HepG2 (cell line): ENCODE measurements around the gene LILRB4. TPM values are rescaled to one million over a fixed set of nuclear protein-coding genes. Genes with fewer than 3 reads are reported as not detected.

Source experiments
- ATAC-seq: fragments of 200-7000 bp; cut with Tn5 transposase; 3 replicates; pipeline ENCODE4 v1.9.1; 2020; ENCODE audit warnings: mild to moderate bottlenecking, moderate library complexity
- BruUV-seq: library from RNA; stranded (reverse); fragments of 400-500 nt; replicated peaks from 2 replicates; lab custom pipeline; 2021; lab: Mats Ljungman, UMichigan
- CTCF ChIA-PET: fragments of 300-600 bp; formaldehyde crosslinking; extraction: SDS; loops from one replicate; lab custom pipeline; 2021; ENCODE audit warnings: low total read pairs, inconsistent platforms, low intra/inter-chr PET ratio; lab: Yijun Ruan, JAX
- POLR2A ChIA-PET: fragments of 350-600 bp; sonication (Branson Sonifier 250); formaldehyde crosslinking; loops from one replicate; lab custom pipeline; 2020; ENCODE audit warnings: antibody characterized with exemption, inconsistent platforms; lab: Yijun Ruan, JAX
- DNase-seq: peaks from one replicate; pipeline ENCODE4 v3.0.0-alpha.2; 2015; ENCODE audit warnings: low spot score
- FAIRE-seq: peaks from 3 replicates; lab custom pipeline; 2011; peaks lifted over from hg19 to GRCh38; lab: Jason Lieb, UNC
- H2AFZ ChIP-seq: one replicate; pipeline ENCODE4 v1.6.1; 2011; ENCODE audit warnings: low read length, inconsistent platforms
- H3K27ac ChIP-seq: fragments of 300-600 bp; 3 replicates; pipeline ENCODE4 v1.8.0; 2011; ENCODE audit warnings: mixed run types, mild to moderate bottlenecking, mixed read lengths, low read length, inconsistent platforms; ENCODE audit not compliant: insufficient read depth; ENCODE audit errors: extremely low read length
- H3K27me3 ChIP-seq, 2 experiments: fragments of 200-600 bp in 1 of 2; 2 replicates in 1 of 2; 3 replicates in 1 of 2; pipeline versions ENCODE4 v1.6.0 to v1.8.0; 2011; ENCODE audit warnings: low read length in 2 of 2, mild to moderate bottlenecking in 2 of 2, moderate library complexity in 2 of 2, inconsistent platforms in 1 of 2; ENCODE audit not compliant: insufficient read depth in 2 of 2, control insufficient read depth in 1 of 2
- H3K36me3 ChIP-seq, 2 experiments: fragments of 200-600 bp in 1 of 2; replicated peaks in 1 of 2; 2 replicates in 1 of 2; 3 replicates in 1 of 2; pipeline versions ENCODE4 v1.5.1 to v1.8.0; 2011; ENCODE audit warnings: low read length in 2 of 2, inconsistent platforms in 1 of 2; ENCODE audit not compliant: insufficient read depth in 2 of 2, control insufficient read depth in 1 of 2
- H3K4me1 ChIP-seq: 2 replicates; pipeline ENCODE4 v1.5.1; 2012; ENCODE audit warnings: low read length, inconsistent platforms; ENCODE audit not compliant: insufficient read depth
- H3K4me2 ChIP-seq: 2 replicates; pipeline ENCODE4 v1.6.0; 2011; ENCODE audit warnings: low read depth, low read length, inconsistent platforms
- H3K4me3 ChIP-seq, 3 experiments: fragments of 200-600 bp in 1 of 3; sonication (generic), shearing (Covaris generic) in 1 of 3; replicated peaks in 1 of 3; 2 replicates each; pipeline ENCODE4 v1.5.1; 2011 to 2016; ENCODE audit warnings: low read length in 3 of 3, inconsistent platforms in 2 of 3, low read depth in 2 of 3, mild to moderate bottlenecking in 2 of 3, control low read depth in 1 of 3, mixed read lengths in 1 of 3; ENCODE audit not compliant: insufficient read depth in 1 of 3
- H3K79me2 ChIP-seq: one replicate; pipeline ENCODE4 v1.6.1; 2011; ENCODE audit warnings: low read length, inconsistent platforms; ENCODE audit not compliant: insufficient read depth
- H3K9ac ChIP-seq: 2 replicates; pipeline ENCODE4 v1.6.0; 2011; ENCODE audit warnings: mild to moderate bottlenecking, low read depth, low read length, inconsistent platforms; ENCODE audit not compliant: insufficient read depth
- H3K9me3 ChIP-seq: 2 replicates; pipeline ENCODE4 v1.5.1; 2012; ENCODE audit warnings: mild to moderate bottlenecking, low read length
- H4K20me1 ChIP-seq: 2 replicates; pipeline ENCODE4 v1.6.0; 2011; ENCODE audit warnings: inconsistent platforms, mild to moderate bottlenecking, low read length, moderate library complexity; ENCODE audit not compliant: insufficient read depth
- ARNTL ChIP-seq: sonication (generic); formaldehyde crosslinking; IDR thresholded peaks from 2 replicates; pipeline ENCODE4 v1.4.0; 2020; ENCODE audit warnings: mild to moderate bottlenecking, missing genetic modification reagents
- CENPBD1 ChIP-seq: sonication (generic); formaldehyde crosslinking; IDR thresholded peaks from 2 replicates; pipeline ENCODE4 v1.8.0; 2022; ENCODE audit warnings: missing genetic modification reagents, low read depth, mild to moderate bottlenecking, borderline replicate concordance
- DDIT3 ChIP-seq: sonication (generic); formaldehyde crosslinking; IDR thresholded peaks from 2 replicates; pipeline ENCODE4 v1.4.0; 2020; ENCODE audit warnings: mild to moderate bottlenecking, missing genetic modification reagents
- GPN1 ChIP-seq: sonication (generic); formaldehyde crosslinking; IDR thresholded peaks from 2 replicates; pipeline ENCODE4 v1.5.1; 2020; ENCODE audit warnings: missing genetic modification reagents, borderline replicate concordance
- HBP1 ChIP-seq: IDR thresholded peaks from 2 replicates; pipeline ENCODE4 v1.6.1; 2016; ENCODE audit warnings: low read depth, control low read depth
- KDM2A ChIP-seq: sonication (generic); formaldehyde crosslinking; IDR thresholded peaks from 2 replicates; pipeline ENCODE4 v1.4.0; 2020; ENCODE audit warnings: low read depth, missing genetic modification reagents, borderline replicate concordance
- MXD3 ChIP-seq: IDR thresholded peaks from 2 replicates; pipeline ENCODE4 v1.6.1; 2016; ENCODE audit warnings: mild to moderate bottlenecking, missing biosample characterization, missing genetic modification reagents
- NR0B2 ChIP-seq: sonication (generic); formaldehyde crosslinking; IDR thresholded peaks from 2 replicates; pipeline ENCODE4 v1.4.0; 2020; ENCODE audit warnings: mild to moderate bottlenecking, missing genetic modification reagents
- NR2F1 ChIP-seq, 2 experiments: fragments of 450-650 bp in 1 of 2; formaldehyde crosslinking in 1 of 2; IDR thresholded peaks; 2 replicates each; pipeline versions ENCODE4 v1.5.0 to v1.6.1; 2016 to 2020; ENCODE audit warnings: mild to moderate bottlenecking in 1 of 2, missing compliant biosample characterization in 1 of 2, missing genetic modification reagents in 1 of 2, moderate library complexity in 1 of 2
- RBM22 ChIP-seq: fragments of 200-400 bp; formaldehyde crosslinking; optimal IDR thresholded peaks from 2 replicates; pipeline ENCODE3; 2017; ENCODE audit warnings: mild to moderate bottlenecking, low read length, moderate library complexity
- TBX2 ChIP-seq: sonication (generic); formaldehyde crosslinking; IDR thresholded peaks from 2 replicates; pipeline ENCODE4 v1.5.0; 2020; ENCODE audit warnings: missing genetic modification reagents, mild to moderate bottlenecking, borderline replicate concordance
- U2AF1 ChIP-seq: fragments of 200-400 bp; formaldehyde crosslinking; optimal IDR thresholded peaks from 2 replicates; pipeline ENCODE3; 2017; ENCODE audit warnings: mild to moderate bottlenecking, low read depth, low read length
- ZBTB2 ChIP-seq: sonication (generic); formaldehyde crosslinking; IDR thresholded peaks from 2 replicates; pipeline ENCODE4 v1.8.0; 2022; ENCODE audit warnings: low read depth, missing genetic modification reagents
- ZBTB7B ChIP-seq: sonication (generic); formaldehyde crosslinking; IDR thresholded peaks from 2 replicates; pipeline ENCODE4 v1.4.0; 2020; ENCODE audit warnings: missing genetic modification reagents
- ZNF20 ChIP-seq: sonication (generic); formaldehyde crosslinking; IDR thresholded peaks from 2 replicates; pipeline ENCODE4 v1.4.0; 2020; ENCODE audit warnings: mild to moderate bottlenecking, moderate library complexity, missing genetic modification reagents
- ZNF276 ChIP-seq: sonication (generic); formaldehyde crosslinking; IDR thresholded peaks from 2 replicates; pipeline ENCODE4 v1.4.0; 2020; ENCODE audit warnings: mild to moderate bottlenecking, low read depth, missing genetic modification reagents
- ZNF546 ChIP-seq: sonication (generic); formaldehyde crosslinking; conservative IDR thresholded peaks from 2 replicates; pipeline ENCODE4 v1.8.1; 2023; ENCODE audit warnings: mild to moderate bottlenecking, missing genetic modification reagents
- ZNF547 ChIP-seq: sonication (generic); formaldehyde crosslinking; IDR thresholded peaks from 2 replicates; pipeline ENCODE4 v1.5.1; 2020; ENCODE audit warnings: mild to moderate bottlenecking, missing genetic modification reagents
- ZNF781 ChIP-seq: sonication (generic); formaldehyde crosslinking; IDR thresholded peaks from 2 replicates; pipeline ENCODE4 v1.5.1; 2020; ENCODE audit warnings: borderline replicate concordance, mild to moderate bottlenecking, missing genetic modification reagents; ENCODE audit errors: not compliant biosample characterization
- WGBS: methylation state at CpG from one replicate; pipeline ENCODE4 v1.1.6; 2017; ENCODE audit warnings: low lambda C conversion rate; 5-methylcytosine and 5-hydroxymethylcytosine counted together
- in situ Hi-C: cut with HindIII; loops from 2 replicates; pipeline ENCODE4 v1.10.0; 2017; ENCODE audit warnings: low pct_unique_long_range_greater_than_20kb; ENCODE audit not compliant: extremely low pct_ligation_motif_present
- intact Hi-C: fragments of 100-400 bp; cut with micrococcal nuclease; formaldehyde crosslinking; loops from one replicate; pipeline ENCODE4 v1.10.0; 2022; ENCODE audit not compliant: unreplicated experiment
- polyA plus RNA-seq, 8 experiments: library from polyadenylated mRNA; depleted of rRNA in 3 of 8; stranded (reverse) in 7 of 8; unstranded in 1 of 8; fragments of >200 nt; fragmentation: Illumina TruSeq in 4 of 8; extraction: Trizol in 4 of 8; gene quantifications; 2 replicates each; pipeline versions ENCODE4 v1.2.1 to v1.2.3, GENCODE V29; 2011 to 2016; ENCODE audit warnings: low read depth in 4 of 8, missing spikeins in 1 of 8, mixed read lengths in 1 of 8; ENCODE audit not compliant: insufficient read depth in 1 of 8
- total RNA-seq, 5 experiments: library from RNA; depleted of rRNA; stranded (reverse); fragments of >200 nt; fragmentation: Illumina TruSeq; extraction: Trizol; gene quantifications; 2 replicates each; pipeline ENCODE4 v1.2.3, GENCODE V29; 2016; ENCODE audit warnings: low read depth in 1 of 5

The LILRB4 gene
- total and polyA plus RNA-seq, 2 of the 13 experiments (the other 11 are each of a cell fraction or from before 2014, with no cell fraction given), result not detected

GRCh38 chr19:54694648-54695047 is 31.9 kb downstream of the LILRB4 start:
- Histone ChIP-seq H3K27ac (no peak overlapping the region), H3K9me3 (no peaks in the 10 kb centered on the region), H3K4me3 (no peak overlapping the region), H3K9ac (no peak overlapping the region), H4K20me1 (no peaks in the 10 kb centered on the region), H3K4me2 (no peak overlapping the region), H3K79me2 (no peaks in the 10 kb centered on the region), H3K27me3 (peaks cover 0 to 8% of the 10 kb centered on the region in 2 experiments; a peak in 2 of 5 replicates), H3K4me1 (no peaks in the 10 kb centered on the region), H2AFZ (no peak overlapping the region)
- POLR2A ChIA-PET, result no interaction called here
- BruUV-seq, result no TSS peak
- in situ Hi-C loops, result no loop called here
- CTCF ChIA-PET, result no interaction called here
- 50% methylated on average over 1 of the region's 5 CpGs for WGBS
- FAIRE-seq, result no peak
- DNase-seq, result no peak
- intact Hi-C loops, result no loop called here
- TF ChIP-seq GPN1 (CRISPR knock-in tag), result no peak
- no peak for TF ChIP-seq ZNF276
- no peak for TF ChIP-seq ZBTB2
- no peak for TF ChIP-seq HBP1 (CRISPR knock-in tag)
- TF ChIP-seq DDIT3 (CRISPR knock-in tag), result no peak
- TF ChIP-seq ZNF546 (CRISPR knock-in tag), result no peak
- no peak for TF ChIP-seq CENPBD1 (CRISPR knock-in tag)
- no peak for TF ChIP-seq RBM22
- TF ChIP-seq U2AF1, result no peak
- no peak for TF ChIP-seq ZBTB7B (CRISPR knock-in tag)
- TF ChIP-seq MXD3 (CRISPR knock-in tag), result no peak
- TF ChIP-seq ZNF547 (CRISPR knock-in tag), result no peak
- TF ChIP-seq KDM2A (CRISPR knock-in tag), result no peak
- no peak for TF ChIP-seq ZNF781
- TF ChIP-seq NR0B2 (CRISPR knock-in tag), result no peak
- TF ChIP-seq NR2F1 (CRISPR knock-in tag; IDR thresholded peaks at IDR 0.05), result no peak
- no peak for TF ChIP-seq ZNF20
- TF ChIP-seq ARNTL (CRISPR knock-in tag), result no peak
- no peak for TF ChIP-seq TBX2 (CRISPR knock-in tag)
- TF ChIP-seq, all 625 proteins: peak for 0
- no peaks in the 10 kb centered on the region for H3K36me3 ChIP-seq
- no peak for ATAC-seq
